ENCODE results near the gene ARHGAP18. TPM values are rescaled to one million over a fixed set of nuclear protein-coding genes. Genes with fewer than 3 reads are reported as not detected.

ARHGAP18 gene
- total RNA-seq, 4 donors from 2014 or later: 9.6 to 16.8 (median 13.9) TPM

DNA sequence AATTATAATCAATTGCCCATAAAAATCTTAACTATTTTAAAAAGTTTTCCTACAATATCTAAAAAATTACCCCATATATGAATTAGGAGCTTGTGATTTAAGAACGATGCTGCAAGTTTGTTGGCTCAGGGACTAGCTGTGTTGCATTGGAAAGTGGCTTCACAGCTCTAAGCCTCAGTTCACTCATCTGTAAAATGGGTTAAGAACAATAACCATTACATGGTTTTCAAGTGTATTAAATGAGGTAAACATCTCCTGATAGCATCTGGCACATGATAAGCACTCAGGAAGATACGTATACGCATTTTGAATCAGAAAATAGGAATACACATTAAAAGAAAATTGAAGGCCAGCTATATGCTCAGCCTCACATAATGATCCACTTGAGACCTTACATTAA lies 76.4 kb downstream of the ARHGAP18 start:
- H3K4me3 ChIP-seq: no peak overlapping the region
- no peaks in the 10 kb centered on the region for H3K9me3 ChIP-seq
- peaks cover 0 to 8% (median 0%) of the 10 kb centered on the region in 3 donors for H3K36me3 ChIP-seq
- no peaks in the 10 kb centered on the region for H3K27me3 ChIP-seq
- 95 to 96% methylated on average over 3 of the region's 3 CpGs for WGBS, 2 donors
- DNase-seq (ENCODE audit: low spot score in 2 of 2): no peak
- peaks cover 0 to 21% (median 2%) of the 10 kb centered on the region in 4 donors for H3K4me1 ChIP-seq
- H3K27ac ChIP-seq: no peak overlapping the region
- TF ChIP-seq EP300 (IDR thresholded peaks at IDR 0.05): no peak
- TF ChIP-seq POLR2A (IDR thresholded peaks at IDR 0.05): no peak
- TF ChIP-seq, protein P1, sequence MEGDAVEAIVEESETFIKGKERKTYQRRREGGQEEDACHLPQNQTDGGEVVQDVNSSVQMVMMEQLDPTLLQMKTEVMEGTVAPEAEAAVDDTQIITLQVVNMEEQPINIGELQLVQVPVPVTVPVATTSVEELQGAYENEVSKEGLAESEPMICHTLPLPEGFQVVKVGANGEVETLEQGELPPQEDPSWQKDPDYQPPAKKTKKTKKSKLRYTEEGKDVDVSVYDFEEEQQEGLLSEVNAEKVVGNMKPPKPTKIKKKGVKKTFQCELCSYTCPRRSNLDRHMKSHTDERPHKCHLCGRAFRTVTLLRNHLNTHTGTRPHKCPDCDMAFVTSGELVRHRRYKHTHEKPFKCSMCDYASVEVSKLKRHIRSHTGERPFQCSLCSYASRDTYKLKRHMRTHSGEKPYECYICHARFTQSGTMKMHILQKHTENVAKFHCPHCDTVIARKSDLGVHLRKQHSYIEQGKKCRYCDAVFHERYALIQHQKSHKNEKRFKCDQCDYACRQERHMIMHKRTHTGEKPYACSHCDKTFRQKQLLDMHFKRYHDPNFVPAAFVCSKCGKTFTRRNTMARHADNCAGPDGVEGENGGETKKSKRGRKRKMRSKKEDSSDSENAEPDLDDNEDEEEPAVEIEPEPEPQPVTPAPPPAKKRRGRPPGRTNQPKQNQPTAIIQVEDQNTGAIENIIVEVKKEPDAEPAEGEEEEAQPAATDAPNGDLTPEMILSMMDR (IDR thresholded peaks at IDR 0.05): no peak

DNA sequence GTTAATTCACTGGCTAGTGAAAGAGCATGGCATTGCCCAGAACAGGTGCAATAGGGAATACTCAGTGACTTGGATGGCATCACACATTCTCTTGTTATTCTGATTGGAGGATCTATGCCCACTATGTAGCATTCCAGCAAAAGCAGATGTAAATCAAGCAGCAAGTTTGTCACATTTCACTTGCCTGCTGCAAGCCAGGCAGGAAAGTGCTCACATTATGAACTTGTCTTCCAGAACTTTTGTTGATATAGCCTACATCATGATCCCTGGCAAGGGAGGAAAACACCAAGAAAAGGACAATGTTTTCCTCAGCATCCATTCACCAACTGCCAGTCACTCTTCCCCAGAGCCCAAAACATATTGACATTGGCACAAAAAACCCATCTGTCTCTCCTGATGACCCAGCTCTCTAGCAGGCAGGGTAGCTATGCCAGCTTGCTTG lies 77.8 kb downstream of the ARHGAP18 start:
- Histone ChIP-seq H3K36me3 (peaks cover 0 to 8% (median 0%) of the 10 kb centered on the region in 3 donors), H3K4me1 (peaks cover 0 to 13% (median 2%) of the 10 kb centered on the region in 4 donors), H3K9me3 (no peaks in the 10 kb centered on the region), H3K27ac (no peak overlapping the region), H3K27me3 (no peaks in the 10 kb centered on the region), H3K4me3 (no peak overlapping the region)
- DNase-seq (ENCODE audit: low spot score in 2 of 2): no peak
- no peak for TF ChIP-seq EP300 (IDR thresholded peaks at IDR 0.05)
- TF ChIP-seq, protein P1 (IDR thresholded peaks at IDR 0.05): no peak
- no peak for TF ChIP-seq POLR2A (IDR thresholded peaks at IDR 0.05)

DNA sequence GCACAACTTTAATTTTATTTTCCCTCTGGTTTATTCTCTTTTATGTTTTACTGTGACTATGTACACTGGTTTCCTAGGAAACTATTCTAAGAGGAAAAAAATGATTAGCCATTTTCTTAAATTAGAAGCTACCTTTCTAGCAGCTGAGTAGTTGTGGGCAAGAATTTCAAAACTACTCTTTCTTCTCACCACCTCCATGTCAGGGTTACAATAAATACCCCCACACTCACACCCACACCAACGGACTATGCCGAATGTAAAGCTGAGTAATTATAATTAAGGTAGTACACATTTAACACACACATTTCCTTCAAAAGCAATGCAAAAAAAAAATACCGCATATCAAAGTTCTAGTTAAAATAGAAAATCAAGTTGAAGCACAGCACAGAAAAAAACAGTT lies 78.9 kb downstream of the ARHGAP18 start:
- TF ChIP-seq POLR2A (IDR thresholded peaks at IDR 0.05) (no peak), EP300 (IDR thresholded peaks at IDR 0.05) (no peak)
- TF ChIP-seq, protein P1 (IDR thresholded peaks at IDR 0.05): no peak
- WGBS, 2 donors: 66 to 67% methylated on average over 3 of the region's 3 CpGs
- H3K9me3 ChIP-seq: no peaks in the 10 kb centered on the region
- H3K4me3 ChIP-seq: no peak overlapping the region
- H3K4me1 ChIP-seq: peaks cover 0 to 16% (median 2%) of the 10 kb centered on the region in 4 donors
- no peaks in the 10 kb centered on the region for H3K27me3 ChIP-seq
- H3K36me3 ChIP-seq: peaks cover 0 to 8% (median 0%) of the 10 kb centered on the region in 3 donors
- H3K27ac ChIP-seq: no peak overlapping the region
- DNase-seq (ENCODE audit: low spot score in 2 of 2): no peak

DNA sequence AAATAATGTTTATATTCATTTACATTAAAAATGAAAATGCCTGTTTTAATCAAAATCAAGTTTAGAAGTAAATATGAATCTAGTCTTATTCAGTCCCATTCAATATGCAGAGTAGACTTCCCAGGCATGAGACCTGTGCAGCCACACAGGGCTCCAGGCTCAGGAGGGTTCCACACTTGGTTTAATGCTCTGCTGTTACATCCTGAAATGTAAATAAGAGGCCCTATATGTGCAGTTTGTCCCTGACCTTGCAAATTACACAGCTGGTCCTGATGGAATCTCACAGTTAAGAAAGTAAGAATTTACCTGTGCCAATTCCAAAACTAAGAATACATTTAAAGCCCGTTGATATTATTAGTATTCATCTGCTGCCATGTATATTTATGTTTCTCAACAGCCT lies 79.4 kb downstream of the ARHGAP18 start:
- Histone ChIP-seq H3K36me3 (peaks cover 0 to 8% (median 0%) of the 10 kb centered on the region in 3 donors), H3K9me3 (no peaks in the 10 kb centered on the region), H3K4me1 (peaks cover 0 to 16% (median 2%) of the 10 kb centered on the region in 4 donors), H3K27me3 (no peaks in the 10 kb centered on the region), H3K4me3 (no peak overlapping the region), H3K27ac (no peak overlapping the region)
- TF ChIP-seq, protein P1 (IDR thresholded peaks at IDR 0.05): no peak
- TF ChIP-seq POLR2A (IDR thresholded peaks at IDR 0.05) (no peak), EP300 (IDR thresholded peaks at IDR 0.05) (no peak)
- DNase-seq (ENCODE audit: low spot score in 2 of 2): no peak
- WGBS, 2 donors: 84 to 95% methylated on average over 1 of the region's 1 CpG

DNA sequence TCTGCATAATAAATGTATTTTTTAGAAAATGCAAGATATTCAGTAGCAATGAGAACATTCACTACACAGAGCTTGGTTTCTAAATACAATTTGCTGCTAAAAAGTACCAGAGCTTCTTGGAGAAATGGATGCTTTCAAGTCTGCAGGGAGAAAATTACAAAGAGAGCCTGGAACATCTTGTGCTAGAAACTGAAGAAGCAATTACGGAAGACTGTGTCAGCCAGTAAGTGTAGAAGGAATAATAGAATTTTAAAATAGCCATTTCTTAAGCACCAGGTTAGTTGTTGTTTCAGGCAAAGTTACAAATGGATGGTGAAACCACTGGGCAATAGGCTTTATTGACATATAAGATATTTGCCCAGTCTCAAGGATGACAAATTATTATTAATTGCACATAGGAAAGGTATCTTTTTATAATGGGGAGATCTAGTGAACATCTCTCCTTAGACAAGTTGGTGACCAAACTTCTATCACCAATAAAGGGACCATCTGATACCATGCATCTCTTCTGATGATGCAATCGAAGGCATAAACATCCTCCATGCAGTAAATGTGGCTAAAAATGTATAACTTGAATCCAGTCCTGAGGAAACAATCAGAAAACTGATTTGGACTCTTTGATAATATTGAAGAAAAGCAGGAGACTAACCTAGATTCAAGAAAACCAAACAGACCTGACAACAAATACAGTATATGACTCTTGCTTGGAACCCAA lies 81.7 kb downstream of the ARHGAP18 start:
- no peaks in the 10 kb centered on the region for H3K9me3 ChIP-seq
- TF ChIP-seq POLR2A (IDR thresholded peaks at IDR 0.05) (no peak), EP300 (IDR thresholded peaks at IDR 0.05) (peak in 1 of 2 donors; percentile 69)
- TF ChIP-seq, protein P1 (IDR thresholded peaks at IDR 0.05): no peak
- WGBS, 2 donors: 84 to 94% methylated on average over 2 of the region's 2 CpGs
- no peak for DNase-seq (ENCODE audit: low spot score in 2 of 2)
- H3K27ac ChIP-seq: peak overlapping the region in 1 of 4 donors; percentile 56
- H3K4me1 ChIP-seq: peaks cover 0 to 9% (median 0%) of the 10 kb centered on the region in 4 donors
- no peak overlapping the region for H3K4me3 ChIP-seq
- no peaks in the 10 kb centered on the region for H3K27me3 ChIP-seq
- H3K36me3 ChIP-seq: peaks cover 0 to 8% (median 0%) of the 10 kb centered on the region in 3 donors
